Gastrocnemius medialis (tissue), 4 donors: ENCODE data around the gene AUTS2.

Experiments used
- POLR2A ChIP-seq, 2 donors: fragments of 450-650 bp; IDR thresholded peaks; one replicate each; pipeline ENCODE4 v1.6.1; 2017; ENCODE audit warnings: antibody characterized with exemption in 2 of 2, mild to moderate bottlenecking in 2 of 2, moderate library complexity in 2 of 2
- TF ChIP-seq, protein P1 (sequence below), 5 experiments: fragments of 450-650 bp in 3 of 5; fragments of 200-600 bp in 2 of 5; sonication (generic) in 2 of 5; IDR thresholded peaks in 4 of 5; conservative IDR thresholded peaks in 1 of 5; 1 replicate in 4 of 5; 2 replicates in 1 of 5; pipeline ENCODE4 v1.5.1; 2016 to 2019; ENCODE audit warnings: antibody characterized with exemption in 5 of 5, mild to moderate bottlenecking in 3 of 5, moderate library complexity in 3 of 5

DNA sequence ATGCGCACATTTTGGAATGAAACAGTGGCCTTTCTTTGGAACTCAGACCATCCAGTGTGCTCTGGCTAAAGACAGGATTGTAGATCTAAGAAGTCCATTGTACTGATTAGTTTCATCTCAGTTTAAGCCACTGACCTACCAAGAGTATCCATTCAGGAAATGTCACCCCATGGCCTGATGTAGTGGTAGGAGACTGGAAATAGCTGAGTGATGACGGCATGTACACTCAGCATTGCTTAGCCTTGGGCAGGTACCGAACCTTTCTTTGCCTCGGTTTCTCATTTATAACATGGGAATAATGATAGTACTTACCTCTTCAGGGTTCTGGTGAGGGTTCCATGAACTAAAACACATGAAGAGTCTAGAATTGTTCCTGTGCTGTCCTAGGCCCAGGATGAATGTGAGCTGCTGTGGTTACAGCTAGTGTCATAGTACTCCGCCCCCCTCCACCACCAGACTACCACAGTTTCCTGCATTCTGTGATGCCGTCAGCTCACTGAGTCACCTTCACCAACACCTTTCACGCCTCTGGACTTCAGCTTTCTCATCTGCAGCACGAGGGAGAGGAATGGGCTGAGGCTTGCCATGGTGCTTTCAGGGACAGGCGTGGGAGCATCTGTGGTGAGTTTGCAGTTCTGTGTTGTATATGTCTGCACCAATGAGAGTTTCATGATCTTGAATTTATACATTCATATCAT is 1049.7 kb downstream of the AUTS2 start:
- no peak for TF ChIP-seq POLR2A (IDR thresholded peaks at IDR 0.05)
- TF ChIP-seq, protein P1, sequence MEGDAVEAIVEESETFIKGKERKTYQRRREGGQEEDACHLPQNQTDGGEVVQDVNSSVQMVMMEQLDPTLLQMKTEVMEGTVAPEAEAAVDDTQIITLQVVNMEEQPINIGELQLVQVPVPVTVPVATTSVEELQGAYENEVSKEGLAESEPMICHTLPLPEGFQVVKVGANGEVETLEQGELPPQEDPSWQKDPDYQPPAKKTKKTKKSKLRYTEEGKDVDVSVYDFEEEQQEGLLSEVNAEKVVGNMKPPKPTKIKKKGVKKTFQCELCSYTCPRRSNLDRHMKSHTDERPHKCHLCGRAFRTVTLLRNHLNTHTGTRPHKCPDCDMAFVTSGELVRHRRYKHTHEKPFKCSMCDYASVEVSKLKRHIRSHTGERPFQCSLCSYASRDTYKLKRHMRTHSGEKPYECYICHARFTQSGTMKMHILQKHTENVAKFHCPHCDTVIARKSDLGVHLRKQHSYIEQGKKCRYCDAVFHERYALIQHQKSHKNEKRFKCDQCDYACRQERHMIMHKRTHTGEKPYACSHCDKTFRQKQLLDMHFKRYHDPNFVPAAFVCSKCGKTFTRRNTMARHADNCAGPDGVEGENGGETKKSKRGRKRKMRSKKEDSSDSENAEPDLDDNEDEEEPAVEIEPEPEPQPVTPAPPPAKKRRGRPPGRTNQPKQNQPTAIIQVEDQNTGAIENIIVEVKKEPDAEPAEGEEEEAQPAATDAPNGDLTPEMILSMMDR (IDR thresholded peaks at IDR 0.05 in 4 of 5, conservative IDR thresholded peaks at IDR 0.05 in 1 of 5): no peak
